HG03521 (cell line): ENCODE measurements around the gene HDAC7.

Experiments used
- ATAC-seq: cut with Tn5 transposase; IDR thresholded peaks from one replicate; pipeline ENCODE4 v1.9.1; 2021; ENCODE audit warnings: mild to moderate bottlenecking, moderate library complexity; ENCODE audit not compliant: unreplicated experiment

The HDAC7 gene

GRCh38 chr12:47819896-47820630, at the start of gene HDAC7:
Gene HDAC7 (minus strand): TSS chr12:47819903. CDS start chr12:47819785, 118 bp downstream.
- peak; percentile 37 for ATAC-seq

DNA sequence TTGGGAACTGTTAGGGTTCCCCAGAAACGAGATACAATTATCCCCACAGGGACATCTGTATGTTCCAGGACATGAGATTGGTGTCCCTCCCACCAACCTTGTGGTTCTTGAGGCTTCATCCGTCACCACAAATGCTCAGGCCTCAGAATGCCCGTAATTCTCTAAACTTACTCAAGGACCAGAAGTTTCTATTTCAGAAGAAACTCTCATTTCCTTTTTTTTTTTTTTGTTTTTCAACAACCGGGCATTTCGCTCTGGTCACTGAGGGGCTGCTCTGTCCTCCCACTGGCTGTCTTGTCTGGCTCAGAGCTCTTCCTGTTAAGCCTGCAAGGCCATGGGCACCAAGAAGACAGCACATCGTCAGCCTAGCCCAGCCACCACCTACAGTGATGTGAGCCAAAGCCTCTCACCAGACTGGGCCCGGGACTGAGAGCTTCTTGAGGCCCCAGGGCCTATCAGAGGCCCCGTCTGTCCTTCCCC, 48.9 kb upstream of the HDAC7 start:
- ATAC-seq: peak; percentile 50

GRCh38 chr12:47868041-47868440, 48.3 kb upstream of the HDAC7 start:
- ATAC-seq: peak; percentile 11

GRCh38 chr12:47867495-47867941, 47.8 kb upstream of the HDAC7 start:
- no peak for ATAC-seq

DNA sequence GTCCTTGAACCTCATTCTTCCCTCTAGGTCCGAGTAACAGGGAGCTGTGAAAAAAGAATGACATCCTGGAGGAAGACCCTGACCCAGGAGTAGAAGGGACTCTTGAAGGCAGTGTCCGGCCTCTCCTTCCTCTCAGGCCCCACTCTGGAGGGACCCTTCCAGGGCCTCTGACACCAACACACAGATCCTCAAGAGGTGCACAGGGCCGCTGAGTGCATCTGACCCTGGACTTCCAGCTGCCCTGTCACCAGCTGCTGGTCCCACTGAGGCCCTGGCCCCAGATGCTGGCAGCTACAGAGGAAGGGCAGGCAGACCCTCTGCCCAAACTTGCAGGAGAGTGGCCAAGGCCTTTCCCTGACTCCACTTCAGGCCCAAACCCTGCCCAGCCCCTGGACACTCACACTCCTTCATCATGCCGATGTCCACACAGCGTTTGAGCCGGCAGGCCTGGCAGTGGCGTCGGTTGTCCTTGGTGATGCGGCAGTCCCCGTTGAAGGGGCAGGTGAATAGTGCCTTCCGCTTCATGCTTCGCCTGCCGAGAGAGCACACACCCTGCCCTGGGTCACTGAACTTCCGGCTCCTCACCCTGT, 45.0 kb upstream of the HDAC7 start:
- no peak for ATAC-seq

DNA sequence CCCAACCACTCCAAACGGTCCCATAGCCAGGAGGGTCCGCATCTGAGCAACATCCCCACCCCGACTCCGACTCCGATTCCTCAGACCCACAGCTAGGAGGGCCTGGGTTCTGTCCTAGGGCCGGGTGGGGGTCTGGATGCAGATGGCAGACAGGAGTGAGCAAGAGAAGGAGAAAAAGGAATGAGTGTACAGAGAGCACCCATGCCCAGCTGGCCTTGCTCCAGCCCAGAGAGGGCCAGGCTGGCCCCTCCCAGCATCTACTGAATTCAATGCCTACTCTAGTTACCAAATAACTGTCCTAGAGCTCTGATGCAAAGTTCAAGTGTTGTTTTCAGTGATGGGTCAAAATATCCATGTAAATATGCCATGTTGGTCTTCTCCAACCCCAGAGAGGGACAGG, 44.3 kb upstream of the HDAC7 start:
- ATAC-seq: no peak

DNA sequence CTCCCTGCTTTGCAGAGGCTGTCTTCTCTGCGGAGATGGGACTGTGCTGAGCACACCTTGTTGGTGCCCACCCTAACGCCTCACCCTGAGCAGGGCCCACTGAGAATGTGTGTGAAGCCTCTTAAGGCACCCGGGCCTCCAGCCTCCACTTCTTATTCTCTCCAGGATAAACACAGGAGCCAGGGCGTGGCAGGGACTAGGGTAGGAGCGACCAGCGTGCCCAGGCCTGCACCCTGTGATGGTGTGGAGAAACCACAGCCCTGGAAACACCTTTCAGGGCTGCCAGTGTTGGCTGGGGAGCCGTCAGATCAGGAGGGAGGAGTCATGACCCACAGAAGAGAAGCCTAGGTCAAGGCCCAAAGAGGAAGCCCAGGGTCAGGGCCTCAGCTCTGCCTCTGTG, 43.8 kb upstream of the HDAC7 start:
- ATAC-seq: no peak

DNA sequence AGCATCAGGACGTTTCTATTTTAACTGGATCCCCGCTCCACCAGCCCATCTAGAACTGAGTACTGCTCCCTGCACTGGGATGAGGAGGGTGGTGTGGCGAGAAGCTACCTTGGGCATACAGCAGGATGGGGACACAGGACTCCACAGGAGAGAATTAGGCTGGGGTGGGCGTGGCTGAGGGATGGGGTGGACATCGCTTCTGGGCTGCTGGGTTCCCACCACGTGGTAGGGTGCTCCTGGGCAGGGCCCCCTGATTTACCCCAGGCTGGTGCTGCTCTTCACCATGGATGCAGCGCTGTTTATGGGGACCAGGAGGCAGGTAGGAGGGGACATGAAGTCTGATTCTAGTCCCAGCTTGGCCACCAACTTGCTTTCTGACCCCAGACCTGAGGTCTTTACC, 43.2 kb upstream of the HDAC7 start:
- ATAC-seq: no peak

DNA sequence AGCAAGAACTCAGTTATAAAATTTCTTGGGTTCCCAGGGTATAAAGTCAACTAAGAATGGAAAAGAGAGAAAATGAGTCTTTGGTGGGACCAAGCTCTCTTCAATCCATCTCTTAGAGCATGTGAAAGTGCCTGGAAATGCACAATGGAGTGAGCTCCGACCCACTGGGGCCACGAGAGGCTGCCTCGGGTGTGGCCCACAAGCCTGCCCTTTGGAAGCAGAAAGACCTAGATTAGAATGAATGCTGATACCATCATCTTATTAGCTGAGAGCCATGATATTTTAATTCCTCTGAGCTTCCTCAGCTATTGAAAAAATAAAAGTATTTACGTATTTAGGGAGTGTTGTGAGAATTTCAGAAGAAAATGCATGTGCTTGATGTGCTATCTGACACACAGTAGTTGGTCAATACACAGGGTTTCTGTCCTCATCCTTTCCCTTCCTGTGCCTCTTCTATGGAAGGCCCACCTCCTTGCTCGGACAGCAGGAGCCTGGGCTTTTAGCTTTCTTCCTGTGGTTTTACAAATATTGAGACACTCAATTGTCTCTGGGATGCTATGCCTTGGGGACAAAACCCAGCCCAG, 42.6 kb upstream of the HDAC7 start:
- ATAC-seq: no peak

DNA sequence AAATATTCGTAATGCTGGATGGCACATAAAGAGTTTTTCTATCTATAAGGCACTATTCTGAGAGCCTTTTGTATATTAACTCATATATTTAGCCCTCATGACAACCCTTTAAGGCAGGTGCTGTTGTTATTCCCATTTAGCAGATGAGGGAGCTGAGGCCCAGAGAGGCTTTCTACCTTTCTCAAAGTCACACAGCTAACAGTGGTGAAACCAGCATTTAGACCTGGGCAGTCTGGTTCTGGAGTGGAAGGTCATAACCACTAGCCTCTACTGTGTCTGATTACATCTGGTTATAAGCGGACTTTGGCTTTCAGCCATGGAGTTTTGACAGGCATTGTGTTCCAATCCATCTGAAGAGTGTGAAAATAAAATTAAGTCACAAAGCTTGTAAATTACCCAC, 41.2 kb upstream of the HDAC7 start:
- no peak for ATAC-seq

DNA sequence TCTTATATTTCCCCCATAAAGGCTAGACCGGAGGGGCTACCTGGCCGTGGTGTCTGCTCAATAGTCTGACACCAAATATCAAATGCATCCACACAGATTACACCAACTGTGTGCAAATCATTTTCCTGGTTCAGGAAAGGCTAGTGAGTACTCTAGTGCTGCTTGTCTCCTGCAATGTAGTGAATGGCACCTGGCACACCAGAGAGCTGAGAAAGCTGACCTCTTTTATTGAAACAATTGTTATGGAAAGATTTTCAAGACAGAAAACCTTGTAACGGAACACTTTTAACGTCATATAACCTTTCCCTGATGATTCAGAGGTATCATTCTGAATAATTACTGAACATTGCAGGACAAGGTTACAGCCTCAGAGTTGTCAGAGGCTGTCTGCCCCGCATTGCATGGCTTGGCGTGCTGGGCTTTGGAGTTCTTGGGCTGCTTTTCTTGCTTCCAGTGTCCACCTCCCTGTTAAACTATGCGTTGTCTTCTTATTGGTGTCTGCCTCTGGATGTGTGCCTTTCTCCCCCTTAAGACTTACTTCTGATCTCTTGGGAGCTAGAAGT, 40.7 kb upstream of the HDAC7 start:
- no peak for ATAC-seq

- no peak for ATAC-seq
Observed at GRCh38 chr12:47858511-47859266, 39.0 kb upstream of the HDAC7 start.

DNA sequence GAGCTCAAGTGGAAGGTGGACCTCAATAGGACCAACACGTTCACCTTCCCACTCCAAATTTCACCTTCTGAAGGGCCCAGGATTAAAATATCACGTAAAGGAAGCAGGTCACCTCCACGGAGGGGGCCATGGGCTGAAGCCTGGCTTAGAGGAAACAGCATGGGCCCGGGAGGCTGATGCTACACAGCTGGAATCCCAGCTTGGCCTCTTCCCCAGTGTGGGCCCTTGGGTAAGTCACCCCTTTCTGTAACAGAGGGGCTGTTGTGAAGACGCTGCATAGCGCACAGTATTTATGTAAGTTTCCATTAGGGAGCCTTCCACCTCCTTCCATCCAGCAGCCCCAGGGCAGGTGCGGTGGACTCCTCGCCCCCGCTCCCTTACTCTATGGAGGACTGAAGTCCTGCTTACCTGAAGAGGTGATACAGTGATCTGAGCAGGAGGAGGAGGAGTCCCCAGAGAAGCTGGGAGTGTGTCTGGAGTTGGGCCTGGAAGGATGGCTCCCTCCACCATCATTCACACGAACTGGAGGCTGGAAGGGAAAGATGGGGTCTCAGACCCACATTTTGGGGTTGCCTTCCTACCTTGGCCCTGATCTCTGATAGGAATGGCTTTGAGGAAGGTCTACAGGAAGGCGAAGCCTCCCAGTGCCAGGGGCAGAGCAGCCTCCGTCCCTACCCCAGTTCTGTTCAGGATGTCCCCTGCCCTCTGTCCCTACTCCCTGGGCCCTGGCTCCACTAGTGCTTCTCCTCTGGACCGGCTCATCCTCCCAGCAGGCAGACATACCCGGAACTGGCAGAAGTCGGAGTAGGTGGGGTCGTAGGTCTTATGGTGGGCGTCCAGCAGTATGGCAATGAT, 37.2 kb upstream of the HDAC7 start:
- no peak for ATAC-seq

- no peak for ATAC-seq
Observed at GRCh38 chr12:47856094-47856493, 36.4 kb upstream of the HDAC7 start.

GRCh38 chr12:47855502-47855901, 35.8 kb upstream of the HDAC7 start:
- no peak for ATAC-seq

DNA sequence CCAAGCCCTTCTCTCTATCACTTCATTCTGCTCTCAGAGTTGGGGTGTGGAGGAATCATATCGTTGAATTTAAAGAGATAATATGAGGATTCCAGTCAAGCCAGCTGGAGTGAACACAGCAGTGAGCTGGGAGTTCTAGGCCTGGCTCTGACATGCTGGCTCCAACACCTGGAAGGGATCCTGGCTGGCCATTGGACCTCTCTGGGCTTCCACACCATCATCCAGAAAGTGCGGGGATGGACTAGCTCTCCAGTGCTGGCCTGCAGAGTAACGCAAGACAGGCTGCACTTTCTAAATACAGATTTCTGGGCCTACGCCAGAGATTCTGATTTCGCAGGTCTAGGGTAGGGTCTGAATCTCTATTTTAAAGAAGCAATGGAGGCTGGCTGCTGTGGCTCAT, 34.8 kb upstream of the HDAC7 start:
- ATAC-seq: no peak

DNA sequence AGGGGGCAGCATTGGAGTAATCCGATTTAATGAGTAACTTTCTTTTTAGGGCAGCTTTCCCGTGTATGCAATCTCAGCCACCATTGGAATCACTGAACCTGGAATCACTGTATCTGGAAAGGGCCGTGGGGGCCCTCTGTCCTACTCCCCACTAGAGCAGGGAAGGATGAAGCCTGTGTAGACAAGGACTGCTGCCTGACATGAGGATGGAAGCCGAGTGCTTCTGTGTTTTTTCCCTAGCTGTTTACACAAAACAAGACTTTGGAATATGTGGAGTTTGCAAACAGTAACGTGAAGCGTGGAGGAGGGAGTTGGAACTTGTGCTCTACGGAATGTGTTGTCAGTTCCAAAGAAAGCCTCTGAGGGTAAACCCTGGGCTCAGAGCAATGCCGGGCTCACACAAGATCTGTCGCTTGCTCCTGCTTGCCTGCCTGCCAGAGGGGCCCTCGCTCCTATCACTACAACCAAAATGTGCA, 32.4 kb upstream of the HDAC7 start:
- no peak for ATAC-seq

DNA sequence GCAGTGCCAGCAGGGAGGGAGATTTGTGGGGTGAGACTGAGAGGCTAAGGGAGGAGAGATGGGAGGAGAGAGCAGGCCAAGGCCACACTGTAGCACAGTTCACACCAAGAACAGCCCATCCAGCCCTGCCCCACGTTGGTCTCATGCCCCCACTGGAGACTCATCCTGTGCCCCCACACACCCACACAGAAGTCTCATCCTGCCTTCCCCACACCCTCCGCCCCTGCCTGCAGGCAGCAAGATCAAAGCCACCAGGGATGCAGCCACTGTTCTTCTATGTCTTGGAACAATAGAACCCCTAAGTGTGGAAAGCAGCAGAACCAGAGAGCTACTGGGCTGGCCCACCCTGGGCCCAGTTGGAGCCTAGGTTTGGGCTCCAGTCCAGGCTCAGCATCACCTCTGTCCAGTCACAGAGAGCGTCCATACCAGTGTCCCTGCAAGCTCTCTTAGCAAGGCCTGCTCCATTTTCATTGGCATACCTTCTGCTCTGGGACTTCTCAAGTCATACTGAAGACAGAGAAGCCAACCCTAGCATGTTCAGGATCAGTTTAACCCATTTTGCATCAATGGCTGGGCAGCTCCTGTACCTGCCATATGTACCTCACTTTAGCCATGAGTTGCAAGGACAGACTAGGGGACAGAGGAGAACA, 31.7 kb upstream of the HDAC7 start:
- ATAC-seq: no peak
